ENCODE results near the gene MLC1.
A peak's percentile ranks its signal among the peaks of the same experiment; 100 is the strongest.

Gene MLC1

DNA sequence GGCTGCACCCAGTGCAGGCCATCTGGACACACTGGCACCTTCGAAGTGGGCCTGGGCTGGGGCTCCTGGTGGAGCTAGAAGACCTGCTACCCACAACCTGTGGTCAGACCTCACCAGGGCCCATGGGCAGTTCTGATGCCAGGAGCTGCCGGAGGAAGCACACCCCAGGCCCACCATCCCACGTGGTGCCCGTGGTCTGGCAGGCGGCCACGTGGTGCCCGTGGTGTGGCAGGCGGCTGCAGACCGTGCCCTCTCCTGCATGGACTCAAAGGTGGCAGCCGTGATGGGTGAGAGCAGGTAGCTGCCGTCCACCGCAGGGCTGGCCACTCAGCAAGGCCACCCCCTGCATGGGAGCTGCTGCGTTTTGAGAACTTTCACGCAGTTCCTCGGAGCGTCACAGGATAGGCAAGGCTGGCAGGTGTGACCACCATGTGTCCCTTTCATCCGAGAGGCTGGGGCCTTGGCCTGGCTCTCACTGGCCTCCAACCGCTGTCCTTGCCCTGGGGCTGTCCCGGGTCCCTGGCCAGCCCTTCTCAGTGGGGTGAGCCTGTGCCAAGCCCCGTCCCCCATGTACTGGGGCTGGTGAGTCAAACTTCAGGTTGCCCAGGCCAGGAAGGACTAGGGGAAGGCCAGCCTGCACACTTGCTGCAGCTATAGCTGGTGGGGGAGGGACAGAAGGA is 68.8 kb downstream of the MLC1 start:
- no peak for DNase-seq (ENCODE audit: low spot score)

GRCh38 chr22:50015451-50016307 is 69.5 kb downstream of the MLC1 start:
- no peak for DNase-seq (ENCODE audit: low spot score)

DNA sequence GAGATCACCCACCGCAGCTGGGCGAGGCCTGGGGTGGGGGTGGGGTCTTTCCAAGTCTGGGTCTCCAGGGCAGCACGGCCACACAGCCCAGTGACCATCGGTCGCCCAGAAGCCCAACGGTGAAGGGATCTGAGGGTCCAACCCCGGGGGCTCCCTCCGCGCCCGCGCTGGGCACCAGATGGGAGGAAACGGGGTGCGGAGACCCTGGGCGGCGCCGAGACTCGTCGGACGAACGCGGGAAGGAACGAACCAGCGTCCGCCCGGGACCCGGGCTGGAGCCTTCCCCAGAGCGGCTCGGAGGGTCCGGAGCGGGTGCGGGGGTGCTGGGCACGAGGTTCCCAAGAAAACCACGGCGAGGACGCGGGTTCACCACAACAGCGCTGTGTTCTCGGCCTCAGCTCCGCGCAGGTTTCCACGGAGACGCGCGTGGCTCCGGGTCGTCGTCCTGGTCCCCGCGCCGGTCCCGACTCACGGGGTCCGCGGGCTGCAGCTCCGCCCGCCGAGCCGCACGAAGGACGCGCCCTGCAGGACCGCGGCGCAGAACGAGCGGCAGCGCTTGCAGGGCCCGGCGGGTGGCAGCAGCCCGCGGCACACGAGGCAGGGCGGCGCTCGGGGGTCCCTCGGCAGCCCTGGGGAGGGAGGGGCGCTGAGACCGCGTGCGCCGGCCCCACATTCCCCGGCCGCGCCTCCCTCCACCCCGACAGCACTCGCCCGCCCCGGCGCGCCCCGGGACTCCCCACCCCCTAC is 70.4 kb downstream of the MLC1 start:
- no peak for DNase-seq (ENCODE audit: low spot score)

GRCh38 chr22:50014053-50014501 is 71.1 kb downstream of the MLC1 start:
- DNase-seq (ENCODE audit: low spot score): no peak

GRCh38 chr22:50012211-50013181 is 72.7 kb downstream of the MLC1 start, which contains the start of gene IL17REL:
Gene IL17REL, minus strand, starts transcription at chr22:50012765. Its CDS starts 119 bp downstream, at chr22:50012646.
- DNase-seq (ENCODE audit: low spot score): peak; percentile 87

DNA sequence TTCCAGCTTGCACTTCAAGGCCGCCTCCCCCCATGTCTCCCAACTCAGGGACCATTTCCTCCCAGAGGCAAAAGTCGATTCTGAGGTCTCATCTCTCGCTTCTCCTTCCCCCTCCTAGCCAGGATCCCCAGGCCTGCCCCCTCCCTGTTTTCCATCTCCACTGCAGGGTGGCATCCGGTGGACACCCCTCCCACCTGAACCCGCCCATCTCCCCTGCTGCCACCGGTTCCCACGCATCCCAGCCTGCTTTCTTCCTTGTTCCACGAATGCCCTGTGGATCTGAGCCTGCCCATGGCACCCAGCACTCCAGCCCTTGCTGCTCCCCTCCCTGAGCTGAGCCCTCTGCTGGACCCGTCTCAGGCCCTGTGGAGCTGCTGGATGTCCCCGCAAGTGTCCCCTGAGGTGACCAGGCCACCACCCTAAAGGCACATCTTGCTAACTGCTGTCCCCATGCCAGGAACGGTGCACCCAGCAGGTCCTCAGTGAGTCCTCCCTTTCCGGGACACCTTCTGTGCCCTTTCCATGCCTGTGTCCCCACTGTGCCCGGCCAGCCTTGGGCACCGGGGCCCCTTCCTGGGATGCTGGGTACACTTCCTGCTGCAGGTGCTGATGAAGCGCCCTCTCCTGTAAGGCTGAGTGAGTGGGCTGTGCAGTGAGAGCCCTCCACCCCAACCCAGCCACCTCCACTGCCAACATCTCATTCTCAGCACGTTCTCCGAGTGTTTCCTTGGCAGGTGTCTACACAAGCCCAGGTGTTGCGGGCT is 73.6 kb downstream of the MLC1 start:
- no peak for DNase-seq (ENCODE audit: low spot score)

DNA sequence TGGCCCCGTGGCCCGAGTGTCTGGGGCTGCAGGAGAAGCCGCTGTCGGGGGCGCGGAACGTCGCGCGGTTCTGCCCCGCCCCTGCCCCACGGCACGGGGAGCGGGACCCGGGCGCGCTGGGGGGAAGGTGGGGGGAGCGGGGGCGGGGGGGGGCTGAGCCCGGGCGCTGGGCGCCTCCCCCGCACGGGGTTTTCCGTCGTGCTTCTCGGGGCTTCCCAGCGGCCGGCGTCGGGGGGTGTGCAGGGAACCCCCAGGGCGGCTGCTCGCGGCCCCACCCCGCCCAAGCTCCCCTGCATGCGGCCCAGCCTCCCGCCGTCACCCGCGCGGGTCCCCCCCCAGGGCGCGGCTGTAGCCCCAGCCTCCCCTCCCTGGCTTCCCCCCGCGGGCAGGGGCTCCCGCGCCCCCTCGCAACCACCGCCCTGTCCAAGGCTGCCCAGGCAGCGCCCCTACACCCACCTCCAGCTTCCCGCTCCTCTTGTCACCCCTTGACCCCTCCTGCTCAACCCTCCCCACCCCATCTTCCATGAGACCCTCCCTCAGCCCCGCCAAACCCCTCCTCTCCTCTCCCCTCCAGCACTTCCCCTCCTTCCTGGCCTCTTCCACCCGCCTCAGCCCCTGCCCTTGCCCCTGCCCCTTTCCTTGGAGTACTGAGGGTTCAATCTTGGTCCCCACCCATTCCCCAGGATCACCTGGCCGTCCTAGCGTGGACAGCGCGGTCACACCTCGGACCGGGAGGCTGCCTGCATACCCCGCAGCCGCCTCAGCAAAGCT is 74.4 kb downstream of the MLC1 start:
- no peak for DNase-seq (ENCODE audit: low spot score)

DNA sequence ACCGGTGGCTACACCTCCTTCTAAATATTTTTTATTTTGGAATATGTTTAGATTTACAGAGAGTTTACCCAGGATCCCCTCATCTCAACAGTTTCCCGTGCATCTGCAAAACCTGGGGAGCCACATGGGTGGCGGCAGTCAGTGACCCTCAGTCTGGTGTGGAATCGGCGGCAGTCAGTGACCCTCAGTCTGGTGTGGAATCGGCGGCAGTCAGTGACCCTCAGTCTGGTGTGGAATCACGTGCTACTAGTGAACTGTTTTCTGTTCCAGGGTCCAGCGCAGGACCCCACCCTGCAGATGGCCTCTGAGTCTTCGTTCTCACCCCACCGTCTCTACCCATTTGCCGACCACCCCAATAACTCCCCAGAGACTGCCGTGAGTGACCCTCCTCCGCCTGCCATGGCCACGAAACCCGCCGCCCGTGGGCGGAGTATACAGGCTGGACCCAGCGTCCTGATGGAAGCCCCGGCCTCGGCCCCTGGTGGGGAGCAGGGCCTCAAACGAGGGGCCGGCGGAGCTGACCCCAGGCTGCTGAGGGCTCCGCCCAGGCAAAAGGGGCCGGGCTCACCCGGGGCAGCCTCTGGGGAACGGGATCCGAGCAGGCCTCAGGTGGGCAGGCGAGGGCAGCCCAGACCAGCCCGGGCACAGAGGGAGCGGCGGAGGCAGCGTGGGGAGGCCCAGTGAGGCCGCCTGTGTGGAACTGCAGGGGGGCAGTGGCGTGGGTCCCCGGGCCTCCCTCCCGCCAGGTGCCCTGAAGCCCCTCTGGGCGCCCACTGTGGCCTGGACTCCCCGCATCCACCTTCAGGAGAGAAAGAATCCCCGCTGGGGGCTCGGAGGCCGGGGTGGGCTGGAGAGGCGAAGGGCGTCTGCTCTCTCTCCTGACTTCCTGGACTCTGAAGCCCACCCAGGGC is 75.2 kb downstream of the MLC1 start:
- no peak for DNase-seq (ENCODE audit: low spot score)
